NCI-H226 (cell line): ENCODE results near the gene AKAP8L.
"Not testable (repeated sequence)": the region's sequence is repeated elsewhere in the genome, so short reads cannot be mapped to it uniquely, and the experiment has no call there.

Source experiments
- DNase-seq: peaks from one replicate; pipeline ENCODE4 v3.0.0-alpha.2; 2015

Gene AKAP8L

GRCh38 chr19:15337202-15337601, 81.6 kb downstream of the AKAP8L start:
- DNase-seq = no peak

GRCh38 chr19:15335992-15336391, 82.8 kb downstream of the AKAP8L start:
- not testable (repeated sequence) for DNase-seq

- DNase-seq = peak; percentile 15
Measured at GRCh38 chr19:15332311-15332996, 86.3 kb downstream of the AKAP8L start, which contains the start of gene BRD4. BRD4 (minus strand) TSS chr19:15332539; CDS start chr19:15273099, 59,440 bp downstream.

GRCh38 chr19:15331419-15332310, 87.1 kb downstream of the AKAP8L start:
- peak; percentile 55 for DNase-seq

- peak; percentile 89 for DNase-seq
Measured at GRCh38 chr19:15330801-15331418, 87.9 kb downstream of the AKAP8L start.
